ENCODE results near the gene KLHL24.
"Not testable (repeated sequence)": the region's sequence is repeated elsewhere in the genome, so short reads cannot be mapped to it uniquely, and the experiment has no call there.

The KLHL24 gene

DNA sequence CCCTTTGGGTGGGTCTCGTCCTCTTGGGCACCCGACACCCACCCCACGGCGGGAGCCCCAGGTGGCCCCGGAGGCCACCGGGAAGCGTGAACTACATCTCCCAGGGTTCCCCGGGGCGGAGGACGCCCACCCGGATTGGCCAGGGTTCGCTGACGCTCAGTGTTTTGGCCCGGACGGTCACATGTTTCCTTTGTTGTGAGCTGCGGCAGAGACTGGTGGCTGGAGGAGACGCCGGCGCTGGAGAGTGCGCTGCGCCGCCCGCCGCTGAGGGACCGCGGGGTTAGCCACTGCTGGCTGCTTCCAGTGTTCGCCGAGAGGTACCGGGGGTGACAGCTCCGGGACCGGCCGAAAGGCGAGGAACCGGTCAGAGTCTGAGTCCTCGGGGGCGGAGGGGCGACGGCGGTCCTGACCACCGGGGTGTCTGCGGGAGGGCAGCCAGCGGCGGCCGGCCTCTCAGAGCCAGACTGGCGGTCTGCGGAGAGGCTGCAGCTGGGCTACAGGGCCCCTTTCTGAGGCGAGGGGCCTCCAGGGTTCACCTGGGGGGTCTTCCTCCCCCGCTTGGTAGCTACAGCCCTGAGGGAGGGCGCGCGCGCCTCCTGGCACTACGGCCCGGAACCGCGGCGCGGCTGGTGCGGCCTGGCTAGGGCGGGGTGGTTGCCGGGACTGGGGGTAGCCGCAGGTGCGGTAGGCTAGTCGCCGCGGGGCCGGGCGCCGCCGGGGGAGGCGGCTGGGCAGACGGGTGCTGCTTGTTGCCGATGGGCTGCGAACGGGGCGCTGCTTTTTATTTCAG lies at the start of gene KLHL24:
TSS of gene KLHL24 (plus strand) at position 193 of the 790 bp plus-strand sequence. CDS start 14,734 bp downstream, outside the sequence.
- H3K27ac Mint-ChIP-seq (ENCODE audit: low read depth) = peak within 1 kb of the TSS; percentile 97
- no peaks in the 10 kb centered on the region for H3K27me3 Mint-ChIP-seq
- peaks cover 19% of the 10 kb centered on the region for H3K36me3 Mint-ChIP-seq (ENCODE audit: insufficient read depth)
- H3K4me1 Mint-ChIP-seq = peaks cover 24% of the 10 kb centered on the region
- no peaks in the 10 kb centered on the region for H3K9me3 Mint-ChIP-seq
- ATAC-seq (replicated peaks; ENCODE audit: extremely low read depth, poor library complexity, severe bottlenecking) = peak; percentile 72
- DNase-seq (ENCODE audit: low spot score in 2 of 2) = peak; percentile 80 to 85
- peak within 1 kb of the TSS; percentile 96 for H3K4me3 Mint-ChIP-seq

DNA sequence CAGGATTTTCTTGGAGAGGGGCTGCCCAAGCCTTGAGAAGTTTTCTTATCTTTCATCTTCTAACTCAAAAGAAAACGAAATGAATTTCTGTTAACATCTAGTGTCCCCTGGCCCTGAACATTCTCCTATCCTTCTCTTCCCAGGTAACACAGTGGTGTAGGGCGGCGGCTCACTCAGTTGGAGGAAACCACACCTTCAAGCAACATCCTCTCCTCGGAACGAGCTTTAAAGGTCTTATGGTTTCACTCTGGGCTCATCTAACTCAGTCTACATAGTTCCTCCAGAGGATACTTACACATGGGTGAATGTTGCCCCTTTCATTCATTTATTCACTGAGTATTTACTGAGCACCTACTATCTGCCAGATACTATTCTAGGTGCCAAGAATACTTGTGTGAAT lies 48.9 kb upstream of the KLHL24 start:
- no peaks in the 10 kb centered on the region for H3K9me3 Mint-ChIP-seq
- DNase-seq (ENCODE audit: low spot score in 2 of 2) (no peak), ATAC-seq (replicated peaks; ENCODE audit: extremely low read depth, poor library complexity, severe bottlenecking) (peak; percentile 40)
- no peak overlapping the region for H3K4me3 Mint-ChIP-seq
- peak overlapping the region; percentile 4 for H3K27ac Mint-ChIP-seq (ENCODE audit: low read depth)
- H3K36me3 Mint-ChIP-seq (ENCODE audit: insufficient read depth) = peaks cover 1% of the 10 kb centered on the region
- no peaks in the 10 kb centered on the region for H3K27me3 Mint-ChIP-seq
- peaks cover 15% of the 10 kb centered on the region for H3K4me1 Mint-ChIP-seq

DNA sequence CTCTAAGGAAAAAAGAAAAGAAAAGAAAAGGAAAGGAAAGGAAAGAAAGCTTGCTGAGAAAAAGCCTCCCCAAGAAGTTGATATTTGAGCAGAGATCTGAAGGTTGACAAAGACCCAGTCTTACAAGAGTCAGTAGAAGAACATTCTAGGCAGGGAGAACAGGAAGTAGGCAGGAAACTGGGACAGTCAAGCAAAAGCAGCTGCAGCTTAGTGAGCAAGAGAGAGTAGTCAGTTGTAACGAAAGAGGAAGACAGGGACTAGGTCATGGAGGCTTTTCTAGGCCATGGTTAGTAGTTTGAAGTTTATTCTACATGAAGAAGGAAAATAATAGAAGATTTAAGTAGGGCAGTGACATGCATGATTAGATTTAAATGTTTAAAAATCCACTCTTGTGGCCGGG lies 48.1 kb upstream of the KLHL24 start:
- DNase-seq (ENCODE audit: low spot score in 2 of 2) (no peak), ATAC-seq (replicated peaks; ENCODE audit: extremely low read depth, poor library complexity, severe bottlenecking) (peak; percentile 36)
- Mint-ChIP-seq H3K4me3 (no peak overlapping the region), H3K27me3 (no peaks in the 10 kb centered on the region), H3K9me3 (no peaks in the 10 kb centered on the region), H3K36me3 (ENCODE audit: insufficient read depth) (no peaks in the 10 kb centered on the region), H3K4me1 (peaks cover 23% of the 10 kb centered on the region), H3K27ac (ENCODE audit: low read depth) (peak overlapping the region; percentile 4)

- Mint-ChIP-seq H3K36me3 (ENCODE audit: insufficient read depth) (no peaks in the 10 kb centered on the region), H3K27me3 (no peaks in the 10 kb centered on the region), H3K27ac (ENCODE audit: low read depth) (no peak overlapping the region), H3K9me3 (no peaks in the 10 kb centered on the region), H3K4me3 (no peak overlapping the region), H3K4me1 (peaks cover 24% of the 10 kb centered on the region)
- DNase-seq (ENCODE audit: low spot score in 2 of 2) = no peak
- no peak for ATAC-seq (replicated peaks; ENCODE audit: extremely low read depth, poor library complexity, severe bottlenecking)
Observed at GRCh38 chr3:183590442-183590841, 45.0 kb upstream of the KLHL24 start.

DNA sequence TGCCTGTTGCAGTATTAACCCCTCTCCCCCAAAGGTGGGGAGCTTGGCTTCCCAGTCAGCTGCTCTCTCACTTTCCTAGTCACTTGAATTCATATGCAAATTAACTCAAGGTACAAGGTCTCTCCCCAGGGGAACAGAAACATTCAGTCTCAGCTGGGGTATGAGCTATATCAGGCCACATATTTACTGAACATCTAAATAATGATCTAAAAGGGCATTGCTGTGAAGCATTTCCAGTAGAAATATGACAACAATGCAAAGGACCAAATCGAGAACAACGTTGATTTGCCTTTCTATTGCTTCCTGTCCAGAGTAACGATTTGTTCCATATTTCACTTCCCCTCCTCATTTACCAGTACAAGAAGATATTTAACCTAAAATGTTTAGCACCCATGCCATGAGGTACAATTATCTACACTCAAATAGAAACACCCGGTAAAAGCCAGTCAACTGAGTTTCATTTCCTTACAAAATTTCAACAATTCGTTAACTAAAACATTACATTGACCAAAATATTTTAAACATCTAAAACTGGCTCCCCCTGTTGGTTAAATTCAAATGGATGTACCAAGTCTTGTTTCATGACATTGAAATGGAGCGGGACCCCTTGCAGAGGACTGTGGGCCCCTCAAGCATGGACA lies 43.4 kb upstream of the KLHL24 start:
- H3K9me3 Mint-ChIP-seq = no peaks in the 10 kb centered on the region
- ATAC-seq (replicated peaks; ENCODE audit: extremely low read depth, poor library complexity, severe bottlenecking) = peak; percentile 40
- peak overlapping the region; percentile 47 for H3K4me3 Mint-ChIP-seq
- no peaks in the 10 kb centered on the region for H3K27me3 Mint-ChIP-seq
- peak overlapping the region; percentile 54 for H3K27ac Mint-ChIP-seq (ENCODE audit: low read depth)
- peaks cover 15% of the 10 kb centered on the region for H3K4me1 Mint-ChIP-seq
- no peak for DNase-seq (ENCODE audit: low spot score in 2 of 2)
- H3K36me3 Mint-ChIP-seq (ENCODE audit: insufficient read depth) = no peaks in the 10 kb centered on the region

GRCh38 chr3:183592821-183593220 lies 42.6 kb upstream of the KLHL24 start:
- Mint-ChIP-seq H3K4me1 (peaks cover 9% of the 10 kb centered on the region), H3K4me3 (no peak overlapping the region), H3K9me3 (no peaks in the 10 kb centered on the region), H3K27me3 (no peaks in the 10 kb centered on the region), H3K27ac (ENCODE audit: low read depth) (no peak overlapping the region), H3K36me3 (ENCODE audit: insufficient read depth) (no peaks in the 10 kb centered on the region)
- ATAC-seq (replicated peaks; ENCODE audit: extremely low read depth, poor library complexity, severe bottlenecking) (no peak), DNase-seq (ENCODE audit: low spot score in 2 of 2) (no peak)

DNA sequence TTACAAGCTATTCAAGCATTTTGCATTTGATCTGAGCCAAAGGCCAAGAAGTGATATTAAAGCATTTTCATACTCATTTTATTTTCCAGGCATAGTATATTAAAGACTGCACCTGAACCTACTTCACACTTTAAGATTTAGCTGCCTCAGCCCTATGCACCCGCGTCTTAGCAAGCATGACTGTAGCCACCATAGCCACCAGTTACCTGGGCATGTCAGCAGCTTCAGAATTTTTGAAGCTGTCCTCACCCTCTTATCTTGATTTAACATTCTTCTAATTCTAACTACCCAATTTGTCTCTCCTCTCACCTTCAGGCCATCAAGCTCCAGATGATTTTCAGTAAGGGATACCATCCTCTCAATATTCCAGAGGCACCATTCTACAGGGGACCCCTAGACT lies 40.8 kb upstream of the KLHL24 start:
- Mint-ChIP-seq H3K27me3 (no peaks in the 10 kb centered on the region), H3K4me3 (no peak overlapping the region), H3K9me3 (peaks cover 9% of the 10 kb centered on the region), H3K36me3 (ENCODE audit: insufficient read depth) (no peaks in the 10 kb centered on the region), H3K27ac (ENCODE audit: low read depth) (no peak overlapping the region), H3K4me1 (peaks cover 9% of the 10 kb centered on the region)
- DNase-seq (ENCODE audit: low spot score in 2 of 2) = no peak
- no peak for ATAC-seq (replicated peaks; ENCODE audit: extremely low read depth, poor library complexity, severe bottlenecking)

DNA sequence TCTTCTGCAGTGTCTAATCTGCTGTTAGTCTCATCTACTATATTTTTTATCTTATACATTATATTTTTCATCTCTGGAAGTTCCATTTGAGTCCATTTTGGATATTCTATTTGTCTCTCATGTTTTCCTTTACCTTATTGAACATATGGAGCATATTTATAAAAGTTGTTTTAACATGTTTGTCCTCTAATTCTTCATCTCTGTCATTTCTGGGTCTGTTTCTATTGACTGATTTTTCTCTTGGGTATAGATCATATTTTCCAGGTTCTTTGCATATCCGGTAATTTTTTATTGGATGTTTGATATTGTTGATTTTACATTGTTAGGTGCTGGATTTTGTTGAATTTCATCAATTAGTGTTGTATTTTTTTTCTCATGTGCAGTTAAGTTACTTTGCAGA lies 37.5 kb upstream of the KLHL24 start:
- ATAC-seq (replicated peaks; ENCODE audit: extremely low read depth, poor library complexity, severe bottlenecking) (no peak), DNase-seq (ENCODE audit: low spot score in 2 of 2) (no peak)
- Mint-ChIP-seq H3K4me1 (no peaks in the 10 kb centered on the region), H3K4me3 (no peak overlapping the region), H3K27ac (ENCODE audit: low read depth) (no peak overlapping the region), H3K36me3 (ENCODE audit: insufficient read depth) (no peaks in the 10 kb centered on the region), H3K9me3 (peaks cover 9% of the 10 kb centered on the region), H3K27me3 (no peaks in the 10 kb centered on the region)

DNA sequence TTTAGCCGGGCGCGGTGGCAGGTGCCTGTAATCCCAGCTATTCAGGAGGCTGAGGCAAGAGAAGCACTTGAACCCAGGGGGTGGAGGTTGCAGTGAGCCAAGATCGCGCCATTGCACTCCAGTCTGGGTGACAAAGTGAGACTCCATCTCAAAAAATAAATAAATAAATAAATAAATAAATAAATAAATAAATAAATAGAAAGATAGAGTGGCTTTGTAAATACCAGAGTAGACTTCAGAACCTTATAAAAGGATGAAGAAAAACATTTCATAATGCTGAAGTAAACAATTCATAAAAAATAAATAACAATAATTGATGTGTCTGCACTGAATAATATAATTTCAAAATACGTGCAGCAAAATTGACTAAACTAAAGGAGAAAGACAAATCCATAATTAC lies 24.1 kb upstream of the KLHL24 start:
- not testable (repeated sequence) for H3K4me1 Mint-ChIP-seq; H3K9me3 Mint-ChIP-seq; H3K36me3 Mint-ChIP-seq (ENCODE audit: insufficient read depth); H3K27me3 Mint-ChIP-seq; H3K27ac Mint-ChIP-seq (ENCODE audit: low read depth); ATAC-seq (replicated peaks; ENCODE audit: extremely low read depth, poor library complexity, severe bottlenecking); DNase-seq (ENCODE audit: low spot score in 2 of 2); H3K4me3 Mint-ChIP-seq

- Mint-ChIP-seq H3K9me3 (no peaks in the 10 kb centered on the region), H3K27me3 (no peaks in the 10 kb centered on the region), H3K4me1 (no peaks in the 10 kb centered on the region), H3K27ac (ENCODE audit: low read depth) (no peak overlapping the region), H3K4me3 (no peak overlapping the region), H3K36me3 (ENCODE audit: insufficient read depth) (no peaks in the 10 kb centered on the region)
- ATAC-seq (replicated peaks; ENCODE audit: extremely low read depth, poor library complexity, severe bottlenecking) = no peak
- no peak for DNase-seq (ENCODE audit: low spot score in 2 of 2)
Observed at GRCh38 chr3:183613366-183614285, 21.8 kb upstream of the KLHL24 start.

DNA sequence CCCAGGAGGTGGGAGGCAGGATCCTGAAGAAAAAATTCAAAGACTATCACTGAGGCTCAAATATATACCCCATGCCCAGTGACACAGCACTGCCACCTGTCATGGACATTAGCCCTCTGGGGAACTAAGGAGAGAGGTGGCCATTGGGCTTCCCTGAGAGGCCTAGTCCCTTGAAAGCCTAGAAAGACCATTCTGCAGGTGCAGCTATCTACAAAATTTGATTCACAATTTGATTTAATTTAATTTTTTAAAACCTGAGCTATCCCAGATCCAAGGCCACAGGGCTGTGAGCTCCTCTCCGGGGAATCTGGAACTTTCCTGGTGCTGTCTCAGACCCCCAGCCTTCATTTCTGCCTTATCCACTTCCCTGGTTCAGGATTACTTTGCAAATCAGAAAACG lies 16.9 kb upstream of the KLHL24 start:
- Mint-ChIP-seq H3K4me3 (no peak overlapping the region), H3K9me3 (no peaks in the 10 kb centered on the region), H3K27ac (ENCODE audit: low read depth) (no peak overlapping the region), H3K27me3 (no peaks in the 10 kb centered on the region), H3K4me1 (no peaks in the 10 kb centered on the region), H3K36me3 (ENCODE audit: insufficient read depth) (no peaks in the 10 kb centered on the region)
- no peak for DNase-seq (ENCODE audit: low spot score in 2 of 2)
- ATAC-seq (replicated peaks; ENCODE audit: extremely low read depth, poor library complexity, severe bottlenecking) = no peak

GRCh38 chr3:183619010-183619409 lies 16.4 kb upstream of the KLHL24 start:
- H3K4me3 Mint-ChIP-seq = no peak overlapping the region
- ATAC-seq (replicated peaks; ENCODE audit: extremely low read depth, poor library complexity, severe bottlenecking) (no peak), DNase-seq (ENCODE audit: low spot score in 2 of 2) (no peak)
- no peaks in the 10 kb centered on the region for H3K36me3 Mint-ChIP-seq (ENCODE audit: insufficient read depth)
- H3K27me3 Mint-ChIP-seq = no peaks in the 10 kb centered on the region
- H3K4me1 Mint-ChIP-seq = no peaks in the 10 kb centered on the region
- no peak overlapping the region for H3K27ac Mint-ChIP-seq (ENCODE audit: low read depth)
- no peaks in the 10 kb centered on the region for H3K9me3 Mint-ChIP-seq

Data from central memory CD8-positive, alpha-beta T cell (primary cell).